GM21447 (cell line): ENCODE results near the gene WDR54.
"Not testable (repeated sequence)": the region's sequence is repeated elsewhere in the genome, so short reads cannot be mapped to it uniquely, and the experiment has no call there.

Source experiments
- ATAC-seq: cut with Tn5 transposase; IDR thresholded peaks from one replicate; pipeline ENCODE4 v1.9.1; 2021; ENCODE audit not compliant: unreplicated experiment

The WDR54 gene

GRCh38 chr2:74401891-74402290, 19.6 kb upstream of the WDR54 start:
- no peak for ATAC-seq

- ATAC-seq = no peak
Observed at GRCh38 chr2:74406035-74406434, 15.5 kb upstream of the WDR54 start.

- ATAC-seq = no peak
Observed at GRCh38 chr2:74407682-74408081, 13.8 kb upstream of the WDR54 start.

GRCh38 chr2:74413001-74413698, 8.4 kb upstream of the WDR54 start:
- ATAC-seq = no peak

- ATAC-seq = no peak
Observed at GRCh38 chr2:74414441-74414840, 7.1 kb upstream of the WDR54 start.

- ATAC-seq = peak; percentile 47
Observed at GRCh38 chr2:74414881-74415761, 6.4 kb upstream of the WDR54 start.

- ATAC-seq = no peak
Observed at GRCh38 chr2:74415762-74416395, 5.7 kb upstream of the WDR54 start.

- ATAC-seq = no peak
Observed at GRCh38 chr2:74416778-74417177, 4.8 kb upstream of the WDR54 start.

GRCh38 chr2:74417197-74417596, 4.3 kb upstream of the WDR54 start:
- ATAC-seq = no peak

- ATAC-seq = no peak
Observed at GRCh38 chr2:74417763-74418162, 3.8 kb upstream of the WDR54 start.

GRCh38 chr2:74418312-74418711, 3.2 kb upstream of the WDR54 start:
- no peak for ATAC-seq

- no peak for ATAC-seq
Observed at GRCh38 chr2:74419345-74419744, 2.2 kb upstream of the WDR54 start.

GRCh38 chr2:74420006-74420405, 1.5 kb upstream of the WDR54 start:
- no peak for ATAC-seq

GRCh38 chr2:74420443-74421103, 957 bp upstream of the WDR54 start:
- ATAC-seq = not testable (repeated sequence)

- no peak for ATAC-seq
Observed at GRCh38 chr2:74423231-74424095, 1.9 kb downstream of the WDR54 start.

- no peak for ATAC-seq
Observed at GRCh38 chr2:74424139-74424992, 2.8 kb downstream of the WDR54 start.

- ATAC-seq = no peak
Observed at GRCh38 chr2:74424995-74425406, 3.5 kb downstream of the WDR54 start.

- ATAC-seq = no peak
Observed at GRCh38 chr2:74425523-74425922, 4.0 kb downstream of the WDR54 start.

- no peak for ATAC-seq
Observed at GRCh38 chr2:74426181-74426758, 4.7 kb downstream of the WDR54 start.
